NB4 (cell line): ENCODE results near the gene LCP1.

ENCODE experiments used
- POLR2A ChIP-seq: IDR thresholded peaks from 2 replicates; pipeline ENCODE4 v1.6.1; 2011; ENCODE audit warnings: mild to moderate bottlenecking; ENCODE audit not compliant: insufficient read length; ENCODE audit errors: extremely low read depth
- TF ChIP-seq, protein P1 (sequence below): IDR thresholded peaks from one replicate; pipeline ENCODE4 v1.5.1; 2012; ENCODE audit warnings: low read depth, low read length

DNA sequence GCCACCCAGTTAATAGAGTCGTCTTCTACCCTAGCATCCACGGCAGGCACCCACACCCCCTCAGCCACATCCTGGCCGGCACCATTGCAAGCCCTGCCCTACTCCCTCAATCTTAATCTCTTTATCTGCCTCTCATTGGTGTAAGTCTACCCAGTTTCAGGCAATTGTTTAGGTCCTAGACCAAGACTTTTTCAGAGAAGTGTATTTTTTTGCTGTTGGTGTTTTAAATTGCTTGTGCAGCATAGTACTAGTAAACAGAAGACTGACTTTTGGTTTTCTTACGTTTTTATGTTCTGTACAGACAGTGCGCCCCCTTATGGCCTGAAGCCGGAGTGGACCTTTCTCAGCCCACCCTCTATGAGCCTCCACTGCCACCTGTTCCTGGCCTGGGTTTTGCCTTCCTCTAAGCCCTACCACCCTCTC is 2.3 kb upstream of the LCP1 start:
- no peak for TF ChIP-seq POLR2A
- TF ChIP-seq, protein P1, sequence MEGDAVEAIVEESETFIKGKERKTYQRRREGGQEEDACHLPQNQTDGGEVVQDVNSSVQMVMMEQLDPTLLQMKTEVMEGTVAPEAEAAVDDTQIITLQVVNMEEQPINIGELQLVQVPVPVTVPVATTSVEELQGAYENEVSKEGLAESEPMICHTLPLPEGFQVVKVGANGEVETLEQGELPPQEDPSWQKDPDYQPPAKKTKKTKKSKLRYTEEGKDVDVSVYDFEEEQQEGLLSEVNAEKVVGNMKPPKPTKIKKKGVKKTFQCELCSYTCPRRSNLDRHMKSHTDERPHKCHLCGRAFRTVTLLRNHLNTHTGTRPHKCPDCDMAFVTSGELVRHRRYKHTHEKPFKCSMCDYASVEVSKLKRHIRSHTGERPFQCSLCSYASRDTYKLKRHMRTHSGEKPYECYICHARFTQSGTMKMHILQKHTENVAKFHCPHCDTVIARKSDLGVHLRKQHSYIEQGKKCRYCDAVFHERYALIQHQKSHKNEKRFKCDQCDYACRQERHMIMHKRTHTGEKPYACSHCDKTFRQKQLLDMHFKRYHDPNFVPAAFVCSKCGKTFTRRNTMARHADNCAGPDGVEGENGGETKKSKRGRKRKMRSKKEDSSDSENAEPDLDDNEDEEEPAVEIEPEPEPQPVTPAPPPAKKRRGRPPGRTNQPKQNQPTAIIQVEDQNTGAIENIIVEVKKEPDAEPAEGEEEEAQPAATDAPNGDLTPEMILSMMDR, result peak; percentile 94
